Amniotic epithelial cell (primary cell): ENCODE data around the gene HOXC12.
A peak's percentile ranks its signal among the peaks of the same experiment; 100 is the strongest.

Experiments
- DNase-seq: peaks from one replicate; pipeline ENCODE4 v3.0.0-alpha.2; 2010; ENCODE audit warnings: low read depth

The HOXC12 gene

GRCh38 chr12:53941187-53941586 is 13.5 kb upstream of the HOXC12 start:
- no peak for DNase-seq

GRCh38 chr12:53941750-53942149 is 13.0 kb upstream of the HOXC12 start:
- DNase-seq = no peak

- no peak for DNase-seq
Observed at GRCh38 chr12:53942467-53942997, 12.2 kb upstream of the HOXC12 start.

GRCh38 chr12:53944209-53944608 is 10.5 kb upstream of the HOXC12 start:
- DNase-seq = no peak

DNA sequence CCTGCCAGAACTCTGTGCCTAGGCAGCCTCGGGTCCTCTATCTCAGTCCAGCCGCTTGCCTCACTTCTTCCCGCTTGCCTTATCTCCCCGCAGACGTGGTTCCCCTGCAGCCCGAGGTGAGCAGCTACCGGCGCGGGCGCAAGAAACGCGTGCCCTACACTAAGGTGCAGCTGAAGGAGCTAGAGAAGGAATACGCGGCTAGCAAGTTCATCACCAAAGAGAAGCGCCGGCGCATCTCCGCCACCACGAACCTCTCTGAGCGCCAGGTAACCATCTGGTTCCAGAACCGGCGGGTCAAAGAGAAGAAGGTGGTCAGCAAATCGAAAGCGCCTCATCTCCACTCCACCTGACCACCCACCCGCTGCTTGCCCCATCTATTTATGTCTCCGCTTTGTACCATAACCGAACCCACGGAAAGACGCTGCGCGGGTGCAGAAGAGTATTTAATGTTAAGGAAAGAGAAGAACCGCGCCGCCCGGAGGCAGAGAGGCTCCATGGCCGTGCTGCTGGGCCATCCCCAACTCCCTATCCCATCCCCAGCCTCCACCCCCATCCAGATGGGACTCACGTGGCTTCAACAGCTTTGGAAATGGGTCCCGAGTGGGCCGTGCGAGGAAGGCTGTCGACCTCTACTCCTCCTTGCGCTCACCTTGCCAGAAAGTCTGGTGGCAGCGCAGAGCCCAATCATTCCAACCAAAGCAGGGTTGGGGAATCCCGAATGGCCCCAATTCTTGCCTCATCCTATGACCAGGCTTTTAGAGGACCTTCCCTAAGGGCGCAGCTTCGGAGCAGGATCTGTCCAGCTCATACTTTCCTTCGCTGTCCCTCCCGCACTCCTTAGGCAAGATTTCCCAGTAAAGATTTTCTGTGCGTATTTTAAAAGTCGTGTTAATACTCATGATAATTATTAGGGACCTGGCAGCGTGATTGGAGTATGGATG is 9.5 kb upstream of the HOXC12 start:
- DNase-seq = no peak

DNA sequence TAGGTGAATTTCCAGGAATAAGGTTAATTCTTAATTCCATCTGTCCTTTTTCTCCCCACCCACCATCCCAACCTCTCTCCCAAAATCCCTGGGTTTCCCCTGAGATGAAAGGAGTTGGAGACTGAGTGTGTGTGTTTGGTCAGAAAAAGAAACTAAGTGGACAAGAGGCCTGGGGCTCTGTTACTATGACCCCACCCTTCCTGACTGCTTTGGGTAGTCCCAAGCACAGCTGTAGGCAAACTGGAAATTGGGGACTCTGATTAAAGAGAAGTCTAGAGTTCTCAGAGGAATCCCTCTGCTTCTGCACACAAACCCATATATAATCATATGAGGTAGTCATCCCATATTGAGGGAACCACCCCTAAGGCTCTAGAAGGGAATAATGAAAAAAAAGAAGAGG is 7.0 kb upstream of the HOXC12 start:
- no peak for DNase-seq

DNA sequence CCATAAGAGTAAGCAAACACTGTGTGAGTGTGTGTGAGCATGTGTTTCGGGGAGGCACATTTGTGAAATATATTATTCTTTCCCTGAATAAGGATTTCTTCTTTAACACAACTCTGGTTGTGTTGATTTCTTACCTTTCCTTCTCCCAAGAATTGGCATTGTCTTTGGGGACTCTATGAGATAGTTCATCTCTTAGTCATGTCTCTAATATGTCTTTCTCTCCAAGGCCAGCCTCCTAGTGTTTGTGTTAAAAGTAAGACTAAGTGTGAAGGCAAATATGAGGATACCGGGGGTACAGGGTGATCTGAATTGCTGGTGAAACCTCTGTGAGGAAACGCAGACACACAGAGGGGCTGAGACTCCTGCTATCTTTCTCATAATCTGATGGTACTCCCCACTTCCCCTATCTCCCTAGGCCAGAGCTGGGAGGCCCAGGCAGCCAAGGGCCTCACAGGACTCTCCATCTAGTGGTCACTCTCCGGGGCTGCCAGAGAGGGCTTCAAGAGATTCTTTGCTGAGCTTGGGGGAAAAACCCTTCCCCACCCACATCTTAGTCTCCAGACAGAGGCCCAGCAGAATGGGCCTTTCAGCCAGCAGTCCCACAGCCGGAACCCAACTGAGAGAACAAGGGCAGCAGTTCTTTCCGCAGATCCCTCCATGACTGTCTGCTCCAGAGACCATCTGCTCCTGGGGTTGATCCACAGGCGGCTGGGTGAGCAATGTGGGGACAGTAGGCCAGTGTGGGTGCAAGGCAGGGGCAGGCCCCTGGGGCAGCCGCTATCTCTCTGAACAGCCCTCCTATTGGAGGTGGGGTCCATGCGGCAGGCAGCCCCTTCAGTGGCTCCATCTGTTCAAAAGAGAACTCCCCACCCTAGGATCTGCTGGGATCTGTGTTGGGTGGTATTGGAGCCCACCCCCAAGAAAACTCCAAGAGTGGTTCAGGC is 5.8 kb upstream of the HOXC12 start:
- DNase-seq = no peak

- DNase-seq = no peak
Observed at GRCh38 chr12:53949631-53950436, 4.9 kb upstream of the HOXC12 start.

DNA sequence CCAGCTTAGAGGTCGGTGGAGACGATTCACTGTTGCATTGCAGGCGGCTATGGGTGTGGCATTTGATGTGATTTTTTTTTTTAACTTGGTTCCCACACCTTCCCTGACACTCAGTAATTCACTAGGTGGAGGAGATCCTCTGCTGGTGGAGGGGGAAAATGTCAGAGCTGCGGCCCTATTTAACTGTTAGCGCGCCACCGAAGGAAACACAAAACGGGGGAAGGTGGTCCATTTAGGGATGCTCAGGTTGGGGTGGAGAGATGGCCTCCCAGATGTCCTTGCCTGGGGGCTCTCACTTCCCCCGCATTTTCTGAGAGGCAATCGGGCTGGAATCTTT is 4.3 kb upstream of the HOXC12 start:
- DNase-seq = no peak

GRCh38 chr12:53950789-53951576 is 3.7 kb upstream of the HOXC12 start:
- no peak for DNase-seq

DNA sequence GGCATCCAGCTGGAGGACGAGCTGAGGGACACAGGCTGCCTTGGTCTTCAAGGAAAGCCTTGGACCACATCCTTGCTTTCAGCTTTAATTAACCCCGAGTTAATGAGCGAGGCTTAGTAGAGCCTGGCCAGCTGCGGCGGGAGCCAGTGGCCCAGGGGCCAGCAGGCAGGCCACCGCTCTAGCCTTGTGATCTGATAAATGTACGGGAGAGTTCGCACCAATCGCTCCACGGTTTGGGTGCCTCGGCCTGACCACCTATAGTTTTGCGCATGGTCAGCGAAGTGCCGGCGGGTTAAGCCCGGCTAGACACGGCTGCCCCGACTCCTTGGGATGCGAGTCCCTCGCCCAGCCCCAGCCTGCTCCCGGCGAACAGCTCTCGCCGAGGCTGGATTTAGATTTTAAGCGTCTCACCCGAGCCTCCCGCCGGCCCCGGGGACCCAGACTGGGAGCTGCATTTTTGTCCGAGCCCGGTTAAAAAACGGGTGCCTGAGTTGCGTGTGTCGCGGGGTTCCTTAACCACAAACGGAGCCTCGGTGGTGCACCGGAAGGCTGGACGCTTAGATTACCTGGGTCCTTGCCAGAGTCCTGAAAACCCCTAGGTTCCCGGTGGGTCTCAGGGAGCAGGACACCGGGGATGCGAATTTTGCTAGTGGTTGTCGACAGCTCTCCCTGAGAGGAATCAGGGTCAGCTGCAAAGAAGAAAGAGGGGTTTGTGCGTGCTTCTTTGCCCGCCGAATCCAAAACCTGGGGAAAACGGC is 2.9 kb upstream of the HOXC12 start:
- no peak for DNase-seq

GRCh38 chr12:53952335-53952694 is 2.4 kb upstream of the HOXC12 start:
- DNase-seq = peak; percentile 8

GRCh38 chr12:53952871-53953734 is 1.6 kb upstream of the HOXC12 start:
- DNase-seq = no peak

- DNase-seq = no peak
Observed at GRCh38 chr12:53953831-53954693, 641 bp upstream of the HOXC12 start.

DNA sequence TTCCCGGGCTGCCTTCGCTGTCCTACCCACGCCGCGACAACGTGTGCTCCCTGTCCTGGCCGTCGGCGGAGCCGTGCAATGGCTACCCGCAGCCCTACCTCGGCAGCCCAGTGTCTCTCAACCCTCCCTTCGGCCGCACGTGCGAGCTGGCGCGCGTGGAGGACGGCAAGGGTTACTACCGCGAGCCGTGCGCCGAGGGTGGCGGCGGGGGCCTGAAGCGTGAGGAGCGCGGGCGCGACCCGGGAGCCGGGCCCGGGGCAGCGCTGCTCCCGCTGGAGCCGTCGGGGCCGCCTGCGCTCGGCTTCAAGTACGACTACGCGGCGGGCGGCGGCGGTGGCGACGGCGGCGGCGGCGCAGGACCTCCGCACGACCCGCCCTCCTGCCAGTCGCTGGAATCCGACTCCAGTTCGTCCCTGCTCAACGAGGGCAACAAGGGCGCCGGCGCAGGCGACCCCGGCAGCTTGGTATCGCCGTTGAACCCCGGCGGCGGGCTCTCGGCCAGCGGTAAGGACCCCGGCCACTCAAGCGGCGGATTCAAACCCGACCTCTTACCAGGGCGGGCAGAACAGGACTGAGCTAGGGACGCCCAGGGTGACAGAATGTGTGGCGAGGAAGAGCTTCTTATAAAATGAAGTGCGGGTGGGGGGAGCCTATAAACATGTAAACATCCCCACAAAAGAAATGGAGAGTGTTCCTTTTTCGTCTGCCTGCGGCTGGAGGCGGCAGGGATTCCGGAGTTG is 503 bp downstream of the HOXC12 start:
- DNase-seq = no peak

DNA sequence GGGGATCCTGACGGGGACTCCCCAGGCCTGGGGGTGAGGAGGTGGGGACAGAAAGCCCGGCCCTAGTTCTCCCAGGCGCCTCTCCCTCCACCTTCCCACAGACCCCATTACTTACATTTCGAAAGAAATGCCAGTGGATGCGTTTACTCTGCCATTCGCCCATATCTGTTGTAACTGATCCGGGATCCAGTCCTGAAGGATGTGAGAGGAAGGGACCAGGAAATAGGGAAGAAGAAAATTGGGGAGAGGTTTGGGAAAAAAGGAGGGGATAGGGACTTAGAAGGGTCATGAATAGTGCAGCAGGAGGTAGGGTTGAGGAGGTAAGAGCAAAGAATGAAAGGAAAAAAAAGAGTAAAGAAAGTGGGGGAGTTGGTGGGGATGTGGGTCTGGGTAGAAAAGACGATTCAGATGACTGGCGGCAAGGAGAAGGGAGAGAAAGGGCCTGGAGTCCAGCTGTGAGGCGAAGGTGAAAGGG is 1.1 kb downstream of the HOXC12 start:
- no peak for DNase-seq

DNA sequence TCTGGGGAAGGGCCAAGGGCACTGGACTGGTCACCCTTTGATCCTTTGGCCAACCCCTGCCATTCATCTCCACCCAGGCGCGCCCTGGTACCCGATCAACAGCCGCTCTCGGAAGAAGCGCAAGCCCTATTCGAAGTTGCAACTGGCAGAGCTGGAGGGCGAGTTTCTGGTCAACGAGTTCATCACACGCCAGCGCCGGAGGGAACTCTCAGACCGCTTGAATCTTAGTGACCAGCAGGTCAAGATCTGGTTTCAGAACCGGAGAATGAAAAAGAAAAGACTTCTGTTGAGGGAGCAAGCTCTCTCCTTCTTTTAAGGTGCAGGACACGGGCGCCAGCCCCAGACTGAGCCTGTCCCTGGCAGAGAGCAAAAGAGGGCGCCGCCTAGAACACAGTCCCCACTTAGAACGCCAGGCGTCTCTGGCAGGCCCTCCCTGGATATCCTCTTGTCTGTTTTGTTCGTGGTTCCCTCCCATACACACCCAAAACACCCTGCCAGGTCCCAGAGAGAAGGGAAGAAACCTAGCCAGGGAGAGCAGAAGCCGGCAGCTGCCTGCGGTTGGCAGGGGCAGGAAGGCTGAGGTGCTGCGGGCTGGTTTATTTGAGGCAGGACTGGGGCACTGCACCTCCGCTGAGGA is 1.7 kb downstream of the HOXC12 start:
- DNase-seq = no peak
